ENCODE data around the gene HECTD2.
"Not testable (repeated sequence)": the region's sequence is repeated elsewhere in the genome, so short reads cannot be mapped to it uniquely, and the experiment has no call there.

Gene HECTD2

GRCh38 chr10:91477236-91477635 is 67.1 kb downstream of the HECTD2 start:
- DNase-seq: no peak

DNA sequence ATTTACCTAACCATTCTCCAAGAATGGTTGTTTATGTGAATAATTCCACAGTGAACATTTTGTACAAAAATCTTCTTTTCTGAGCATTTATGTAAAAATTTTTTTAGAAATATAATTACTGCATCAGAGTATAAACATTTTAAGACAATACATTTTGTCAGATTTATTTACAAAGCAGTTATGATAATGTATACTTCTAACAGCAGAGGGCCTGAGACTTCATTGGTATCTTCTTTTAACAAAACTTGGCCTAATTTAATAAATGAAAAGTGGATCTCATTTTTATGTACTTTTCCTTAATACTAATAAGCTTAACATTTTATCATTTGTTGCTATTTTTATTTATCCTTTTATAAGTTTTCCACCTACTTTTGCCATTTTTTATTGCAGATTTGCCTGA is 69.4 kb downstream of the HECTD2 start:
- DNase-seq: no peak

DNA sequence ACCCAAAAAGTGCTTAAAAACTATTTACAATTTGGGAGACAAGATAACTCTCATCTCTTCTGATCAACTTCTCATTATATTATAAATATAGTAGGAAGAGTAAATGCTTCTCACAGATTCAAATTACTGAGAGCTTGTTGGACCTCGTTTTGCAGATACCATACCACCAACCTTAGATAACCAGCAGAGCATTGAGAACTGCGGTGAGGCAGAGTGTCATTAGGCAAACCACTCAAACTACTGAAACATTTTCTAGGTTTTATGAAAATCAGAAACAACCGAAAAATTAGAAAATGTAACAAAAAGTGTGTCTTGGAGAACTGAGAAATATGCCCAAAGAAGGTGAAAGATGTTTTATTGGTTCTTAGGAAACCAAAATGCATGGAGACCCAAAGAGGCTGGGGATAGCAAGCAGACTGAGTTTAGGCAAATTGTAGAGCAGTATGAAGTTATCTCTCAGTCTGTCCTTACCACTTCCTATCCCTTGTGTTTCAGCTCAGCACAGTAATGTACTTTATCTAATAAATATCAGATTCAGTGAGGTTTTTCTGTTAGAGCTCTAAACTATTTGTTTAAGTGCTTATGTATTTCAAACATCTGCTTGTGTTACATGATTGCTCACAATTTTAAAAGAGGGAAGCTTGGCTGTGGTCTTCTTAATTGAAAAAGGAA is 77.9 kb downstream of the HECTD2 start:
- DNase-seq: no peak

DNA sequence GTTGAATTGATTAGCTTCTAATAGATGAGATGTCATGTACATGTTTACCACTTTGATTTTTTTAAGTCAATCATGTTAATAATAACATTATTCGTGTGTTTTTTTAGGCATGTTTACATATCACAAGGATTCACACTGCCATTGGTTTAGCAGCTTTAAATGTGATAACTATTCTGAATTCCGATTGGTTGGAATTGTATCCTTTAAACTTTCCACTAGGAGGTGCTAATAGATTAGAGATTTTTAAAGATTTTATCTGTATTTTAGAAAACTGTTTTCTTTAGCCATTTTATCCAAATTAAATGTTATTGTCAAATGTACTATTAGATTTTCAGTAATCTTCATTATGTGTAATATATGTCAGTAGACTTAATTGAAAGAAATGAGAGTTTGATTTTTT is 83.2 kb downstream of the HECTD2 start:
- DNase-seq: no peak

DNA sequence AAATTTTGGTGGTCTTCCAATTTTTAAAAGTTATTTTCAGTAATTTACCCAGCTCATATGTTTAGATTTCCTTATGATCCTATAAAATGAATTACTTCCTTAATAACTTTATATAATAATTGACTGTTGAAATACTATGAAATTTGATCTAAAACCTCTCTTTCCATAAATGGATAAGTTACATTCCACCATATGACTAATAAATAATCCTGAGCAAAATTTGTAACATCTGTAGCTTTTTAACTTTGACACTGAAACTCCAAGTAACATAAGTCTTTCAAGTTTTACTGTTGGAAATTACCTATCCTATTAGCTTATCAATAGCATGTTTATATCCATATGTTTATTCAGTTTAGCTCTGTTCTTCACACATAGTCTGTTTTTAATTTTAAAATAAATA is 85.3 kb downstream of the HECTD2 start:
- no peak for DNase-seq

GRCh38 chr10:91496016-91496415 is 85.9 kb downstream of the HECTD2 start:
- DNase-seq: no peak

GRCh38 chr10:91511549-91512330 is 101.6 kb downstream of the HECTD2 start:
- DNase-seq: no peak

GRCh38 chr10:91512458-91512857 is 102.3 kb downstream of the HECTD2 start:
- DNase-seq: no peak

- DNase-seq: no peak
Observed at GRCh38 chr10:91513598-91514424, 103.7 kb downstream of the HECTD2 start.

GRCh38 chr10:91514787-91515186 is 104.6 kb downstream of the HECTD2 start:
- no peak for DNase-seq

GRCh38 chr10:91517394-91517793 is 107.2 kb downstream of the HECTD2 start:
- DNase-seq: no peak

DNA sequence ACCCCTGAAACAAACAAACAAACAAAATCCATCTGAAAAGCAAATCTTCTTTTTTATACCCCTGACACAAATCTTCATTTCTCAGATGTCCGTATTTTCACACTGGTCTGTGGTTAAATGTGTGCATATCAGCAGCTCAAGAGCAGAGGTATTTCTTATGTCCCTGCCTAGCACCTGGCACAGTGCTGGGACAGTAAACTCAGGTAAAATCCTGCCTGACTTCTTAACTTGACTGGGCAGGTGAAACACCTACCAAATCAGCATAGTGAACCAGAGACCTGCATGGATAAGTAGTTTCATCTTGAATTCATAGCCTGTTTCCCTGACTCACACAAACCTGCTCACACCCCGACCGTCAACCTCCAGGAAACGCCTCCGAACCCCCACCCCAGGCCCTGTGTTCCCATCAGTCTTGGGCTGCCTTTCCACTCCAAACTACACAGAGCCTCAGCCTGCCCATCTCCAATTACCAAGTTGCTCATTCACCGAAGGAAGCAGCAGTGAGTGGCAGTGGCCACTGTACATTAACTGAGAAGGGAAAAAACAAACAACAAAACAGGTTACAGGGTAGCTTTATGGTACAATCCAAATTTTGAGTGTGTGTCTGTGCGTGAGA is 109.9 kb downstream of the HECTD2 start:
- DNase-seq: no peak

DNA sequence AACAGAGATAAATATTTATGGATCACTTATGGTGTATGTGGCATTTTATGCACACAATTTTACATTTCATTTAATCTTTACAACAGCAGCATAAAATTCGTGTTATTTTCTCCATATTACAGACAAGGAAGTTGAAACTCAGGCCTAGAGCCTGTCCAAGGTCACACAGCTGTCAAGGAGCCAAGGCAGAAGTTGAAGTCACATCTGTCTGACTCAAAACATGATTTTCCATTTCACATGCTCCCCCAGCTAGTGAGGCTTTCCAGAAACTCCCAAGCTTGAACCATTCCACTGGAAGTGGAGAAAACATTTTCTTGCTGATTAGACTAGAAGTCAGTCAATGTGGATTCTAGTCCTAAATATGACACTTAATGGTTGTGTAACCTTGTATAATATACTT is 110.5 kb downstream of the HECTD2 start:
- DNase-seq: peak; percentile 37

DNA sequence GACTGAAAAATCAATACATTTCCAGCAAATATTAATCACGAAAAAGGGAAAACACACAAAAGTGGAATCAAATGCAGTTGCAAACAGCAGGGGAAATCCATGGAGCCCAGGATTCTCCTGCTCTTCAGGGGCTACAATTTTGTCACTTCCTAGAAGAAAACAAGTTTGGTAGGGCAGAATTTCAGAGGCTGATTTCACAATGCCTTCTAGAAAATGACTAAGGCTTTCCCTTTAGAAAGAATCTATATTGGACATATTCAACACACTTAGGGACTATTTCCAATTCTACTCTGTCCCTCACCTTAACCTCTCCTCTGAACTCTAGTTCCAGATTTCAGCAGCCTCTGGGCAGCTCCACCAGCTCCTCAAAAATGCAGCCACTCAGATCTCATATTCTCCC is 111.3 kb downstream of the HECTD2 start:
- DNase-seq: no peak

DNA sequence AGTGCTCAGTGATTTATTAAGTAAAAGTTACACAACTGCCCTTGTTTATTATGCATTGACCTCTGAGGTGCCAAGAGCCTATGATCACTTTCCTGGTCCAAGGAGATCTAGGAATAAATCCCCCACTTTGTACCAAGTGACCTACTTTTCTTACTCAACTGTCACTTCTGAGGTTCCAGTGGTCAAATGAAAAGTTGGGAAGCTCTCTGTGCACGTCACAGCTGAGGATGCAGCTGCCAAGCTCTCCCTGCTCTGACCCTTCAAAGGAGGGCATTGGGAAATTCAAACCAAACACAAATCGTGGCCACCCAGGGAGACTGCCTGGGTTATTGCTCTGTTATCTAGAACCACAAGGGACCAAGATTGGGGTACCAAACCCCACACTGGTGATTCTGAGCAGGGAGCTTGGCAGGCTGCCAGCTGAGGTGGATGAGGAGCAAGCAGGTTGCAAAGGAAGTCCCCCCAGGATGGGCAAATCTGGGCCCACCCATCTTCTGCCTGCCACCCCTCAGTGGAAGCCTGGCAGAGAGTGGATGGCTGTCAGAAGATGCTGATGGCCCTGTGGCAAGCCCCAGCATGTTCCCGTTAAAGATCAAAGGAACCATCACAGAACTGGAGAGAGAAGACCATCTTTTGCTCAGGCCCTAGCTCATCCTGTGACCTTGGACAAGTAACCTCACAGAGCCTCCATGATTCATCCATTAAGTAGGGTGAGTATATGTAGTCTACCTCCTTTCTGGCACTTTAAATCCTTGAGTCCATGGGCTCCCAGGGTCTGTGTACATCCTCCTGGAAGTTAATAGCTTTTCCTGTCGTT is 116.0 kb downstream of the HECTD2 start:
- no peak for DNase-seq

DNA sequence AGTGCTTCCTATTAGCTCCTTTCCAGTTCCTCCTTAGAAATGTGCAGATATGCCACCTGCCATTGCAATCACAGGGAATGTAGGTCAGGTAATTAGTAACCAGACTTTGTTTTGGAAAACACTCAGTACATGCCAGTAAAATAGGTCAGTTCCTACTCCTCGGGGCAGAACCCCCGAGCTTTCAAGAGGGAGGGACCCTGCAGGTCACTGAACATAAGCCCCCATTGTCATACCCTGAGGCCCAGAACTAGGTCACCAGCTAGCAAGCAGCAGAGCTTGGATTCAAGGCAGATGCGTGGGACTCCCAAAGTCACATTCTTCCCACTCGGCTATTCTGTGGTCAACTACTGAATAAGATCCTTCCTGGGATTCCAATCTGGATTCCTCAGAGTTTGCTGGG is 117.9 kb downstream of the HECTD2 start:
- no peak for DNase-seq

GRCh38 chr10:91528768-91529167 is 118.6 kb downstream of the HECTD2 start:
- DNase-seq: no peak

DNA sequence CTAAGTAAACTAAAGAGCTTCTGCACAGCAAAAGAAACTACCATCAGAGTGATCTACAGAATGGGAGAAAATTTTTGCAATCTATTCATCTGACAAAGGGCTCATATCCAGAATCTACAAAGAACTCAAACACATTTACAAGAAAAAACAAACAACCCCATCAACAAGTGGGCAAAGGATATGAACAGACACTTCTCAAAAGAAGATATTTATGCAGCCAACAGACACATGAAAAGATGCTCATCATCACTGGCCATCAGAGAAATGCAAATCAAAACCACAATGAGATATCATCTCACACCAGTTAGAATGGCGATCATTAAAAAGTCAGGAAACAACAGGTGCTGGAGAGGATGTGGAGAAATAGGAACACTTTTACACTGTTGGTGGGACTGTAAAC is 124.6 kb downstream of the HECTD2 start:
- not testable (repeated sequence) for DNase-seq

DNA sequence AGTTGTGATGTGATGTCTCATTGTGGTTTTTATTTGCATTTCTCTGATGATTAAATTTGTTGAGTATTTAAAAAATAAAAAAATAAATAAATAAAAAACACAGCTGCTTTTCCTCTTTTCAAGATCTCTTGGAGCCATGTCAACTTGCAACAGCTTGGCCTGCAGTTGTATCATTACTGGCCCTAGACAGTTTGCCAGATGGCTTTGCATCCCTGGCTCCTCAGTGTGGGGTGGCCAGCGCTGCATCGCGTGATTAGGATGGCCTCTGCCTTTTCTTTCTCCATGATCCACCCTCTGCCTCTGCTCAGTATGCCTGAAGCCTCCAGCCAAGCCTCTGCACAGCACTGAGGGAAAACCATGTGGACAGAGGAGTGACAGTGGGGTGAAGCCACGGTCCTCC is 126.0 kb downstream of the HECTD2 start:
- DNase-seq: no peak

- DNase-seq: no peak
Observed at GRCh38 chr10:91536733-91537132, 126.6 kb downstream of the HECTD2 start.

- no peak for DNase-seq
Observed at GRCh38 chr10:91537614-91538383, 127.7 kb downstream of the HECTD2 start.

- no peak for DNase-seq
Observed at GRCh38 chr10:91539930-91540329, 129.8 kb downstream of the HECTD2 start.

Data from left hindlimb (tissue), 1 donor.